Mammary epithelial cell (primary cell): ENCODE results near the gene POLR2L.

Experiments used
- CTCF ChIP-seq, 2 donors: IDR thresholded peaks in 1 of 2; conservative IDR thresholded peaks in 1 of 2; 2 replicates each; pipeline ENCODE4 v1.5.1; 2011 to 2012; ENCODE audit warnings: inconsistent platforms in 2 of 2, low read length in 2 of 2, mild to moderate bottlenecking in 2 of 2, control low read depth in 1 of 2, low read depth in 1 of 2; ENCODE audit not compliant: insufficient read depth in 1 of 2; ENCODE audit errors: extremely low read depth in 1 of 2
- EZH2 ChIP-seq: IDR thresholded peaks from 2 replicates; pipeline ENCODE4 v1.6.1; 2012; ENCODE audit warnings: low read length, inconsistent platforms, borderline replicate concordance

DNA sequence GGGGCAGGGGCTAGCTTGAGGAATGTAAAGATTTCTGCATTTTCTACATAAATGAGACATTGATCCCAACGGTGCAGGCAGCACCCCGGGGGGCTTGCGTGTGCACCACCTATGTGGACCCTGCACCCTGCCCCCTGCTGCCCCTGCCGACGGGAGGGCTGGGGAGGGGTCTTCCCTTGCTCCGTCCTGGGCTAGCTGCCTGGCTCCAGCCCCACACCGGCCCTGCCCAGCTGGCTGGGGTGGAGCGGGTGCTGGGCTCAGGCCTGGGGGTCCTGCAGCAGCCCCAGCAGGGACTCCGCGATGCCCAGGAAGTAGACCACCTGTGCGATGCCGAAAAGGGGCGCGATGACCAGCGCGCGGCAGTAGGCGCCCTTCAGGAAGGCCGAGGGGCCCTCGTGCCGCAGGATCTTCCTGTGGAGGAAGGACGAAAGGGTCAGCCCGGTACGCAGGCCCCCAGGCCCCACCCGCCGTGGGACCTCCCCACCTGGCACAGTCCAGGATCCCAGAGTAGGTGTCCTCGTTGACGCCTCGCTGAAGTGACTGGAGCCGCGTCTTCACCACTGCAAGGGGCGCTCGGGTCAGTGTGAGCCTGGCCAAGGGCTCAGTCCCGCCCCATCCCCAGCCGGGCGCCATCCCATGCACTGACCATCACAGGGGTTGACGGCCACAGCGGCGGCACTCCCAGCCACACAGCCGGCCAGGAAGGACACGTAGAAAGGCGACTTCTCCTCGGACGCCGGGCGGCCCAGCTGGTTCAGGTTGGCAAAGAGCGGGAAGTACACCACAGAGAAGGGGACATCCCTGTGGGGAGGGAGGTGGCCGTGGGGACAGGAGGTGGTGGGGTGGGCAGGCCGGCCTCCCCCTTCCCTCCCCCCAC is 50.4 kb downstream of the POLR2L start:
- no peak for TF ChIP-seq CTCF (conservative IDR thresholded peaks at IDR 0.05 in 1 of 2, IDR thresholded peaks at IDR 0.05 in 1 of 2; ENCODE audit: extremely low read depth in 1 of 2, insufficient read depth in 1 of 2, low read depth in 1 of 2, low read length in 2 of 2)
- no peak for TF ChIP-seq EZH2
